RCC 7860 (cell line): ENCODE results near the gene GON4L.
"Not testable (repeated sequence)": the region's sequence is repeated elsewhere in the genome, so short reads cannot be mapped to it uniquely, and the experiment has no call there.

Experiments used
- DNase-seq: peaks from one replicate; pipeline ENCODE4 v3.0.0-alpha.2; 2015; ENCODE audit warnings: low spot score
- FAIRE-seq: peaks from 2 replicates; lab custom pipeline; 2012; peaks lifted over from hg19 to GRCh38; lab: Jason Lieb, UNC

GON4L gene

GRCh38 chr1:155704414-155704813, 152.6 kb downstream of the GON4L start:
- not testable (repeated sequence) for DNase-seq, FAIRE-seq

DNA sequence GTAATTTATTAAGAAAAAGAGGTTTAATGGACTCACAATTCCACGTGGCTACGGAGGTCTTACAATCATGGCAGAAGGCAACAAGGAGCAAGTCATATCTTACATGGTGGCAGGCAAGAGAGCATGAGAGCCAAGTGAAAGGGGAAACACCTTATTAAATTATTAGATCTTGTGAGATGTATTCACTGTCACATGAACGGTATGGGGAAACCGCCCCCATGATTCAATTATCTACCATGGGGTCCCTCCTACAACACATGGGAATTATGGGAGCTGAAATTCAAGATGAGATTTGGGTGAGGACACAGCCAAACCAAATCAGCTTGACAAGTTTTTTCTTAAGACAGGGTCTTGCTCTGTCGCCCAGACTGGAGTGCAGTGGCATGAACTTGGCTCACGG, 153.8 kb downstream of the GON4L start:
- no peak for FAIRE-seq

DNA sequence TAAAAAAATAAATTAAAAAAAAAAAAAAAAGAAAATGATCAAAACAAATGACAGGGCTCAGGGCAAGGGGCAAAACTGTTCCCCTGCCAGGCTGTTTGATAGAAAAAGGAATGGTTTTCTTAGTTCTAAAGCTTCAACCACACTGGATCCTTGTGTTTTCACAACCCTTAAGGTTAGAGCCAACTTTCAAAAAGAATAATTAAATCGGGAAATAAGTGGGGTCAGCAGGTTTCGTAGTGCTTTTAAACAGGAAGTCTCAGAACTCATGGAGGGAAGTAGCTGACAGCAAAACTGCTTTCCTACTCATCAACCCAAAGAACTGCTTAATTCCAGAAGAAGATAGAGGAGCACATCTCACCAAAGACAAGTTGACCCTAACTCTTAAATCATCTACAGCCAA, 155.3 kb downstream of the GON4L start:
- FAIRE-seq, DNase-seq: not testable (repeated sequence)

More for the DNA sequence above, 153.8 kb downstream of the GON4L start:
- no peak for DNase-seq
